Measurements from ENCODE around the gene FAM9A.
"Not testable (repeated sequence)": the region's sequence is repeated elsewhere in the genome, so short reads cannot be mapped to it uniquely, and the experiment has no call there.

The FAM9A gene

DNA sequence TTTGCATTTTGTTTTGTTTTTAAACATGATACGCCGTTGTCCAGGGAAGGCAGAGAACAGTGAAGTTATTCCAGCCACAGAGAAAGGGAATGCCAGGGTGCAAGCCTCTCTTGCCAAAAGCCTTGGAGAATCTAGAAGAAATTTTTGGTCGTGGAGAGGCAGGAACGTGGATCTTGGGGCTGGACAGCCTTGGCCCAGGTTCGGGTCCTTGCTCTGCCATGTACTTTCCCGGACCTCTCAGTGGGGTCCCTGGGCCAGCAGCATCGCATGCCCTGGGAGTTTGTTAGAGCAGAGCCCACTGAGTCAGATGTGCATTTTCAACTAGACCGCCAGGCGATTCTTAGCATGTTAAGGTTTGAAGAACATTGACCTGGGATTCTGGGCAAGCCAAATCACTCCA is 18.6 kb downstream of the FAM9A start:
- TF ChIP-seq, protein P1, sequence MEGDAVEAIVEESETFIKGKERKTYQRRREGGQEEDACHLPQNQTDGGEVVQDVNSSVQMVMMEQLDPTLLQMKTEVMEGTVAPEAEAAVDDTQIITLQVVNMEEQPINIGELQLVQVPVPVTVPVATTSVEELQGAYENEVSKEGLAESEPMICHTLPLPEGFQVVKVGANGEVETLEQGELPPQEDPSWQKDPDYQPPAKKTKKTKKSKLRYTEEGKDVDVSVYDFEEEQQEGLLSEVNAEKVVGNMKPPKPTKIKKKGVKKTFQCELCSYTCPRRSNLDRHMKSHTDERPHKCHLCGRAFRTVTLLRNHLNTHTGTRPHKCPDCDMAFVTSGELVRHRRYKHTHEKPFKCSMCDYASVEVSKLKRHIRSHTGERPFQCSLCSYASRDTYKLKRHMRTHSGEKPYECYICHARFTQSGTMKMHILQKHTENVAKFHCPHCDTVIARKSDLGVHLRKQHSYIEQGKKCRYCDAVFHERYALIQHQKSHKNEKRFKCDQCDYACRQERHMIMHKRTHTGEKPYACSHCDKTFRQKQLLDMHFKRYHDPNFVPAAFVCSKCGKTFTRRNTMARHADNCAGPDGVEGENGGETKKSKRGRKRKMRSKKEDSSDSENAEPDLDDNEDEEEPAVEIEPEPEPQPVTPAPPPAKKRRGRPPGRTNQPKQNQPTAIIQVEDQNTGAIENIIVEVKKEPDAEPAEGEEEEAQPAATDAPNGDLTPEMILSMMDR (IDR thresholded peaks at IDR 0.05; ENCODE audit: extremely low read depth, missing control alignments), result no peak
- DNase-seq (ENCODE audit: low spot score), result no peak

DNA sequence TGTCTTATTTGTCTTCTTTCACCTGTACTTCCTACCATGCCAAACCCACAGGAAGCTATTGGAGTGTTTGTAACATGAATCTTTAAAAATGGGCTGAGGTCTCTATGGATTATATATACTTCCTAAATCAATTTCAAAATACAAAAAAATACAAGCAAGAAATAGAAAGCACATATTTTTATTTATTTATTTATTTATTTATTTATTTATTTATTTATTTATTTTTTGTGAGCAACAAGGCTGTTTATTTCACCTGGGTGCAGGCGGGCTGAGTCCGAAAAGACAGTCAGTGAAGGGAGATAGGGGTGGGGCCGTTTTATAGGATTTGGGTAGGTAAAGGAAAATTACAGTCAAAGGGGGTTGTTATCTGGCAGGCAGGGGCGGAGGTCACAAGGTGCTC is 19.3 kb downstream of the FAM9A start:
- not testable (repeated sequence) for DNase-seq (ENCODE audit: low spot score)

DNA sequence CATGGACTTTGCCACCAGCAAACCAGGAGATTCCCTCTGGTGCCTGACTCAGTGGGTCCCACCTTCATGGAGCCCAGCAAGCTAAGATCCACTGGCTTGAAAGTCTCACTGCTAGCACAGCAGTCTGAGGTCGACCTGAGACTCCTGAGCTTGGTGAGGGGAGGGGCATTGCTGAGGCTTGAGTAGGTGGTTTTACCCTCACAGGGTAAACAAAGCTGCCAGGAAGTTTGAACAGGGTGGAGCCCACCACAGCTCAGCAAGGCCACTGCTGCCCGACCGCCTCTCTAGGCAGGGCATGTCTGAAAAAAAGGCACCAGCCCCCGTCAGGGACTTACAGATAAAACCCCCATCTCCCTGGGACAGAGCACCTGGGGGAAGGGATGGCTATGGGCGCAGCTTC is 28.1 kb downstream of the FAM9A start:
- TF ChIP-seq, protein P1 (IDR thresholded peaks at IDR 0.05; ENCODE audit: extremely low read depth, missing control alignments), result no peak
- DNase-seq (ENCODE audit: low spot score), result no peak

DNA sequence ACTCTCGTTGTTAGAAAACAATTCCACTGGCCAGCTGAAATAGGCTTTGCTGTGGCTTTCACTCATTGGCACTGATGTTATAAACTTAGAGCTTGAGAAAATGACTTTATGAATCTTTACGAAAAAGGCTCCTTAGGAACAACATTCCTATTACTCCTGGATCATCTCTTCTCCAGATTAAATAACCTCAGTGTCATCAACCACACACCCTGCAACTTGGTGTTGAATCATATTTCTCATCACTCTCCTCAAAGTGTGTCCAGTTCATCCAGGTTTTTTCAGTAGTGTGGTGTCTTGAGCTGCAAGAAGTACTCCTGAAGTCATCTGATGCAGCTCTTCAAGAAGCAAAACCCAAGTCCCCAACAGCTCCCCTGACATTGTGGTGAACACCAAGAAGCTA is 41.2 kb downstream of the FAM9A start:
- no peak for DNase-seq (ENCODE audit: low spot score)
- TF ChIP-seq, protein P1 (IDR thresholded peaks at IDR 0.05; ENCODE audit: extremely low read depth, missing control alignments), result no peak

DNA sequence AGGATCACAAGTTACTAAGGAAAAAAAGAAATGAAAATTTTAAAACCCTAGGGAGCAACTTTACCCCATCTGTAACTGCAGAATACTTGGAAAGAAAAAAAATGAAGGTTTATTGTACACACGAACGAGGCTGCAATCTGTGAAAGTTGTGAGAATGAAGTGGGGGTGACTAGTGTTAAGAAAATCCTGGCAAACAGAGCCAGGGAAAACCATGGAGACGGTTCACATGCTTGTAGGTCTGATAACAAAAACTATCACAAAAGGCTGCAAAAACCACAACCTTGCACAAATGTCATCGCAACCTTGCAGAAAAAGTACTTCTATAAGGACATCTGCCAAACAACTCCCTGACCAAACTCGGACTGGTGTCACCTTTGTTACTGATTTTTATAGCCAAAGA is 42.5 kb downstream of the FAM9A start:
- not testable (repeated sequence) for DNase-seq (ENCODE audit: low spot score)

DNA sequence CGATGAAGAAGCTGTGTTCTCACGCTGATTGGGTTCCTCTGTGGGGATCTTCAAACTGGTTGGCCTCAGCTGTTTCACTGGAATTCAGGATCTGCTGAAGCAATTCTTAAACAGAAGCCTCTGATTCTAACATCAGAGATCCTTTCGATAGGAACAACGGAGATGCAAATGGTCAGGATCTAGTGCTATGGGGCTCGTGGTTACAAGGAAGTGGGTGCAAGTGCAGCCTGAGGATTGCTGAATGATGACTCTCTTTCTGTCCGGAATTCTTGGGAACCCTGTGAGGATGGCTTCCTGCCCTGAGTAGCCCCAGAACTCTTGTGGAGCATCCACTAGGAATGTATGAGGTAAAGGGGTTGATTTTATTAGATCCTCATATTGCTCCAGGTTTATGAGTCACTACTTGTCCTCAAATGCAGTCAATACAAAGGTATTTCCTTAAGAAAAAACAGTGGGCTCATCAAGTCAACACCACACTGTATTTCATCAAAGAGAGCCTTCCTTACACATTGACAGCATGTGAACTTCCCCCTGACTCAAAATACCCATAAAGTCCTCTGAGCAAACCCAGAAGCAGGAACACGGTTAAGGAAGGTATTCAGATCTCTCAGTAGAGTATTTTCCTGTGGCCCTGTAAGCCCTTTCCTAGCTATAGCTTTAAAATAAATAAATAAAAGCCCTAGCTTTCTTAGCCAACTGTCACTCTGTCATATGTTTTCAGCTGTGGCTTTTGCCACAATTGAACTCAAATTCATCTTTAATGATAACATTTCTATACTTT is 43.4 kb downstream of the FAM9A start:
- DNase-seq (ENCODE audit: low spot score), result not testable (repeated sequence)

DNA sequence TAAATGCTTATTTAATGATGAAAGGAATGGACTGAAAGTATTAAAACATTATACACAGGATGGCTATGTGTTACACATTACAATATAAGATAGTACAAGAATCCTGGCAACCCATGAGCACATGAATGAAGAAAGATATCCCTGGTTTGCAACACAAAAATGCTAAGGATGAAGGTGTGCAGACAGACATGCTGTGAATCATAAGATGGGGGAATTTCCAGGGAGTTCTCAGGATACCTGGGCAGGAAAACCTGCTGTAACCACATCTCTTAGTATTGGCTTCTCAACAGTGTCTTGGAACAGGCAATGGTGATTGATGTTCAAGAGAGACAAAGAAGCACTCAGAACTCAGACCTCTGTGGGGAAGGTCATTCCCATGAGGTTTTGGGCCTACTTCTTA is 45.4 kb downstream of the FAM9A start:
- DNase-seq (ENCODE audit: low spot score), result no peak

DNA sequence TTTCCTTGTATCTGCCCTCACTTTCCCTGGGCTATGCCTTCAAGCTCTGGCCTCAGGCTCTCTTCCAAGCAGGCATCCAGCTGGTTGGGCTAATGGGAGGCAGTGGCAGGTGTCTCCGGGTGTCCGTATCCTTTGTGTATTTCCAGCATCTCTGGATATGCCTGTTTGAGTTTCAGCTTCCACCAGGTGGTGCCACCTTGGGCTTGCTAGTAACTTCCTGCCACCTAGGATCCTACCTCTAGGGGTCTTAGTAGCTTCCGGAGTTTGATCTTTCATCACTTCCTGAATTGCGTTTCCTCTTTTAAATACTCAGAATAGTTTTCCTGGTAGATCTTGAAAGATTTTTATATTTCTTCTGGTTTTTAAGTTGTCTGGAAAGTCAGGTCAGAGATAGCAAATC is 46.1 kb downstream of the FAM9A start:
- no peak for DNase-seq (ENCODE audit: low spot score)
- TF ChIP-seq, protein P1 (IDR thresholded peaks at IDR 0.05; ENCODE audit: extremely low read depth, missing control alignments), result no peak

More for the DNA sequence above, 45.4 kb downstream of the FAM9A start:
- TF ChIP-seq, protein P1 (IDR thresholded peaks at IDR 0.05; ENCODE audit: extremely low read depth, missing control alignments), result no peak

DNA sequence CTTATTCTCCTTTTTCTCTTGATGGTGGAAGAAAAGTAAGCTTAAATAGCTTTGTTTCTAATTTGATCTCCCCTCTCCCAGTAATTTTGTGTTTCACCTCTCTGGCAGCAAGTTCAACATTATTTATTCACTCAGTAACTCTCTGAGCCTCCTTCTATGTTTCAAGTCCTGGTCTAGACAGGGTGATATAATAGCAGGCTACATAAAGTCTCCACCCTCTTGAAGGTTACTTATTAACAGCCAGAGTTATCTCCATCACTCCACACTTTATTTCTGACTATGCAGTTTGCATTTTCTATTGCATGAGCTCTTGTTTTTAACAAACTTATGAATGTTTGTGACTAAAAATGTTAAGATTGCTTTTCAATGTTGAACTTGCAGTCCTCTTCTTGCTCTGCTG is 51.5 kb downstream of the FAM9A start:
- DNase-seq (ENCODE audit: low spot score), result no peak
- TF ChIP-seq, protein P1 (IDR thresholded peaks at IDR 0.05; ENCODE audit: extremely low read depth, missing control alignments), result no peak
